Stimulated activated CD4-positive, alpha-beta T cell treated with anti-CD3 and anti-CD28 coated beads, Interleukin-4, amount 100 ng/mL, for 48 hours (primary cell): ENCODE results near the gene VPS35.

Experiments
- DNase-seq, 2 donors: peaks; one replicate each; pipeline ENCODE4 v3.0.0-alpha.2; 2020; ENCODE audit warnings: low read depth in 2 of 2

Gene VPS35

GRCh38 chr16:46613352-46613751 lies 75.6 kb downstream of the VPS35 start:
- DNase-seq, result no peak

DNA sequence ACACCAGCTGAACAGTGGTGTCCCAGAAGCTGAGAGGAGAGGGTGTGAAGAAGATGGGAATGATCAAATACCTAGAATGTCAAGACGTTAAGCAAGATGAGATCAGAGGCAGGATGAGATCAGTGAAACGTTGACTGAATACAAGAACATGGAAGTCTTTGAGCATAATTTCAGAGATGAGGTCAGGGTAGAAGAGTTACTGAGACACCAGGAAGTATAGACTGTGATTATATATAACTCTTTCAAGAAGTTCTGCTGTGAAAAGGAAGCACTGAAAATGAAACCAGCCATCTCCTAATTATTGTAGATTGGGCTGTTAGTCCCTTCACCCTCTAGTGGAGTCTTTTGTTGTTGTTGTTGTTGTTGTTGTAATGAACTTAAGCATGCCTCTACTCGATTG lies 76.9 kb downstream of the VPS35 start:
- DNase-seq, result no peak

DNA sequence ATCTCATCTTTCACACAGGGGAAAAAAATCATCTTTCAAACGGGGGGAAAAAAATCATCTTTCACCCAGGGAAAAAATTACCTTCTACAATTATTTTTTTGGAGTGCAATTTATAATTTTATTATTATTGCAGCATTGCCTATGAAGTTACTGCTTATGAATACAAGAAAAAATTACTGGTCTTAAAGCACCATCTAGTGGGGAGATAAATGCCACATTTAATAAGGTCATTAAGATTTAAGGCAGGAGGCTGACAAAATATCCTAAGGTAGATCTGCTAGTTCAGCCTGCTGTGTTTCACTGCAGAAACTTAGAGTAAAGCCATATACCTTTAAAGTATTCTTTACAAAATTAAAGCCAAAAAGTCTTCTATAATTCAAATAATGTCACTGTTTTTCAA lies 81.4 kb downstream of the VPS35 start:
- no peak for DNase-seq

- DNase-seq, result no peak
Observed at GRCh38 chr16:46606231-46606630, 82.7 kb downstream of the VPS35 start.
